CD4-positive, alpha-beta T cell (primary cell): ENCODE measurements around the gene ZNF335. TPM values are rescaled to one million over a fixed set of nuclear protein-coding genes. Genes with fewer than 3 reads are reported as not detected.

ENCODE experiments used
- ATAC-seq: fragments of 200-7000 bp; cut with Tn5 transposase; one replicate; pipeline ENCODE4 v1.10.0; 2022; ENCODE audit warnings: mild to moderate bottlenecking; ENCODE audit not compliant: poor library complexity
- CTCF ChIA-PET: fragments of 350-600 bp; sonication (Branson Sonifier 250); formaldehyde crosslinking; loops from one replicate; lab custom pipeline; 2021; ENCODE audit warnings: antibody characterized with exemption, inconsistent platforms; lab: Charles Lee
- POLR2A ChIA-PET: fragments of 350-600 bp; sonication (Branson Sonifier 250); formaldehyde crosslinking; loops from one replicate; lab custom pipeline; 2021; ENCODE audit warnings: antibody characterized with exemption, inconsistent platforms; lab: Charles Lee
- DNase-seq, 14 experiments: peaks; one replicate each; pipeline ENCODE4 v3.0.0-alpha.2; 2013 to 2020; ENCODE audit warnings: mixed read lengths in 2 of 14
- H3K27ac ChIP-seq, 2 donors: one replicate each; pipeline versions ENCODE4 v1.5.1 to v1.7.0; 2013; ENCODE audit warnings: low read length in 2 of 2, low read depth in 1 of 2, mild to moderate bottlenecking in 1 of 2
- H3K27me3 ChIP-seq, 2 experiments: 1 replicate in 1 of 2; 2 replicates in 1 of 2; pipeline versions ENCODE4 v1.6.1 to v1.7.0; 2013; ENCODE audit warnings: low read length in 2 of 2, control low read depth in 1 of 2, mild to moderate bottlenecking in 1 of 2, moderate library complexity in 1 of 2; ENCODE audit not compliant: insufficient read depth in 2 of 2, control insufficient read depth in 1 of 2
- H3K36me3 ChIP-seq: one replicate; pipeline ENCODE4 v1.6.1; 2013; ENCODE audit warnings: low read length, control low read depth; ENCODE audit not compliant: insufficient read depth
- H3K4me1 ChIP-seq: one replicate; pipeline ENCODE4 v1.6.1; 2013; ENCODE audit warnings: low read length, control low read depth; ENCODE audit not compliant: insufficient read depth
- H3K4me3 ChIP-seq: one replicate; pipeline ENCODE4 v1.5.1; 2013; ENCODE audit warnings: mild to moderate bottlenecking, low read length, moderate library complexity
- H3K9me3 ChIP-seq, 2 experiments: 1 replicate in 1 of 2; 2 replicates in 1 of 2; pipeline versions ENCODE4 v1.6.1 to v1.7.0; 2013; ENCODE audit warnings: low read length in 2 of 2, mild to moderate bottlenecking in 2 of 2, control low read depth in 1 of 2, moderate library complexity in 1 of 2; ENCODE audit not compliant: control insufficient read depth in 1 of 2, insufficient read depth in 1 of 2
- H3K27ac Mint-ChIP-seq: one replicate; pipeline ENCODE4 v1.8.0; 2020; ENCODE audit warnings: mixed read lengths
- H3K27me3 Mint-ChIP-seq: one replicate; pipeline ENCODE4 v1.8.0; 2021; ENCODE audit warnings: mixed read lengths
- H3K36me3 Mint-ChIP-seq: one replicate; pipeline ENCODE4 v1.8.0; 2021; ENCODE audit warnings: low read depth, mixed read lengths
- H3K4me1 Mint-ChIP-seq: one replicate; pipeline ENCODE4 v1.8.0; 2021; ENCODE audit warnings: low read depth, mixed read lengths
- H3K4me3 Mint-ChIP-seq: one replicate; pipeline ENCODE4 v1.8.0; 2020; ENCODE audit warnings: mild to moderate bottlenecking, mixed read lengths
- H3K9me3 Mint-ChIP-seq: one replicate; pipeline ENCODE4 v1.8.0; 2020; ENCODE audit warnings: mixed read lengths
- CTCF ChIP-seq: fragments of 200-600 bp; IDR thresholded peaks from one replicate; pipeline ENCODE4 v1.8.0; 2022; ENCODE audit warnings: antibody characterized with exemption, mild to moderate bottlenecking
- intact Hi-C, 2 experiments: fragments of 100-400 bp; cut with DNase I in 1 of 2; cut with micrococcal nuclease in 1 of 2; formaldehyde crosslinking; loops; one replicate each; pipeline versions ENCODE4 v1.15.1 to v1.9.0; 2023 to 2025; cut with DNase I, micrococcal nuclease
- total RNA-seq, 174 experiments: library from RNA in 2 of 174; stranded (reverse) in 2 of 174; gene quantifications; one replicate each; pipeline ENCODE4 v1.2.3 and lab custom pipeline; 2021 to 2026

ZNF335 gene
- total RNA-seq, 2 experiments from 2014 or later = 67.3 to 74.6 TPM

GRCh38 chr20:45950330-45950646 lies 21.7 kb downstream of the ZNF335 start:
- peaks cover 90% of the 10 kb centered on the region for H3K36me3 ChIP-seq
- H3K4me3 Mint-ChIP-seq = no peak overlapping the region
- no peaks in the 10 kb centered on the region for H3K27me3 Mint-ChIP-seq
- ChIA-PET POLR2A (interaction anchor here (10.5 kb wide), 1 partner anchor 14 kb away, joined by 120 read pairs; the partner anchor contains the start of gene PCIF1), CTCF (no interaction called here)
- H3K27me3 ChIP-seq = no peaks in the 10 kb centered on the region
- H3K36me3 Mint-ChIP-seq = peaks cover 75% of the 10 kb centered on the region
- H3K27ac Mint-ChIP-seq = no peak overlapping the region
- DNase-seq (no peak), ATAC-seq (no peak)
- peaks cover 30% of the 10 kb centered on the region for H3K4me1 ChIP-seq
- peaks cover 4% of the 10 kb centered on the region for H3K4me1 Mint-ChIP-seq
- no peak for TF ChIP-seq CTCF
- intact Hi-C loops = no loop called here
- H3K4me3 ChIP-seq = no peak overlapping the region
- no peak overlapping the region for H3K27ac ChIP-seq
- H3K9me3 Mint-ChIP-seq = no peaks in the 10 kb centered on the region
- H3K9me3 ChIP-seq = no peaks in the 10 kb centered on the region

- Mint-ChIP-seq H3K9me3 (no peaks in the 10 kb centered on the region), H3K36me3 (peaks cover 81% of the 10 kb centered on the region), H3K4me1 (peaks cover 4% of the 10 kb centered on the region), H3K4me3 (no peak overlapping the region), H3K27me3 (no peaks in the 10 kb centered on the region), H3K27ac (peak overlapping the region; percentile 54)
- Histone ChIP-seq H3K9me3 (no peaks in the 10 kb centered on the region), H3K36me3 (peaks cover 95% of the 10 kb centered on the region), H3K4me1 (peaks cover 31% of the 10 kb centered on the region), H3K4me3 (no peak overlapping the region), H3K27me3 (no peaks in the 10 kb centered on the region), H3K27ac (no peak overlapping the region)
- ChIA-PET POLR2A (interaction anchor here (1.4 to 10.5 kb wide), 3 partner anchors 9 to 59 kb away, joined by 4 to 120 read pairs (median 5); partner anchors contain the start of genes CTSA, NEURL2 and PCIF1), CTCF (no interaction called here)
- DNase-seq = no peak
- TF ChIP-seq CTCF = no peak
- intact Hi-C loops = no loop called here
- no peak for ATAC-seq
Measured at GRCh38 chr20:45949542-45950329, 22.3 kb downstream of the ZNF335 start.

GRCh38 chr20:45948742-45949541 lies 23.1 kb downstream of the ZNF335 start:
- no peak for ATAC-seq
- Mint-ChIP-seq H3K27ac (peak overlapping the region; percentile 54), H3K36me3 (peaks cover 82% of the 10 kb centered on the region), H3K4me3 (no peak overlapping the region), H3K9me3 (no peaks in the 10 kb centered on the region), H3K4me1 (peaks cover 4% of the 10 kb centered on the region), H3K27me3 (no peaks in the 10 kb centered on the region)
- Histone ChIP-seq H3K9me3 (no peaks in the 10 kb centered on the region), H3K36me3 (peaks cover 99% of the 10 kb centered on the region), H3K27me3 (no peaks in the 10 kb centered on the region), H3K4me3 (no peak overlapping the region), H3K4me1 (peaks cover 31% of the 10 kb centered on the region), H3K27ac (no peak overlapping the region)
- POLR2A ChIA-PET = interaction anchor here (1.0 to 10.5 kb wide), 5 partner anchors 9 to 59 kb away, joined by 3 to 120 read pairs (median 5); partner anchors contain the start of genes CTSA, NEURL2 and PCIF1
- CTCF ChIA-PET = no interaction called here
- intact Hi-C loops = no loop called here
- no peak for TF ChIP-seq CTCF
- DNase-seq = peak in 1 of 14 experiments; percentile 22
